GM12878 (cell line): ENCODE data around the gene UBE2E3. TPM values are rescaled to one million over a fixed set of nuclear protein-coding genes. Genes with fewer than 3 reads are reported as not detected.

Experiments used
- ATAC-seq: fragments of 200-7000 bp; cut with Tn5 transposase; 3 replicates; pipeline ENCODE4 v1.9.1; 2020; ENCODE audit warnings: mild to moderate bottlenecking, moderate library complexity
- BruUV-seq: library from RNA; stranded (reverse); fragments of 400-500 nt; replicated peaks from 2 replicates; lab custom pipeline; 2021; lab: Mats Ljungman, UMichigan
- CTCF ChIA-PET: fragments of 300-600 bp; sonication (Branson Sonifier 250); formaldehyde crosslinking; extraction: SDS; loops from one replicate; lab custom pipeline; 2021; ENCODE audit warnings: inconsistent platforms; lab: Yijun Ruan, JAX
- POLR2A ChIA-PET: fragments of 350-600 bp; formaldehyde crosslinking; extraction: SDS; loops from one replicate; lab custom pipeline; 2021; ENCODE audit warnings: inconsistent platforms; lab: Charles Lee
- RAD21 ChIA-PET: fragments of 300-600 bp; sonication (Branson Sonifier 250); formaldehyde crosslinking; loops from one replicate; lab custom pipeline; 2023; ENCODE audit warnings: antibody characterized with exemption; ENCODE audit not compliant: unreplicated experiment; lab: Charles Lee
- SMC1A ChIA-PET: fragments of 300-600 bp; sonication (Branson Sonifier 250); formaldehyde crosslinking; loops from one replicate; lab custom pipeline; 2023; ENCODE audit not compliant: unreplicated experiment, uncharacterized antibody; lab: Charles Lee
- DNase-seq: peaks from one replicate; pipeline ENCODE4 v3.0.0-alpha.2; 2011; ENCODE audit warnings: low read depth, low spot score
- FAIRE-seq: peaks from 3 replicates; lab custom pipeline; 2011; peaks lifted over from hg19 to GRCh38; lab: Jason Lieb, UNC
- H2AFZ ChIP-seq: 2 replicates; pipeline ENCODE4 v1.6.0; 2011; ENCODE audit warnings: low read depth, low read length, control low read depth; ENCODE audit not compliant: control insufficient read depth
- H3K27ac ChIP-seq: 2 replicates; pipeline ENCODE4 v1.5.1; 2011; ENCODE audit warnings: control low read depth; ENCODE audit not compliant: control insufficient read depth, insufficient read depth
- H3K27me3 ChIP-seq, 2 experiments: replicated peaks in 1 of 2; 2 replicates each; pipeline versions ENCODE4 v1.6.0 to v1.6.1; 2011; ENCODE audit warnings: low read length in 1 of 2; ENCODE audit not compliant: control insufficient read depth in 2 of 2, insufficient read depth in 2 of 2
- H3K36me3 ChIP-seq, 2 experiments: 2 replicates each; pipeline ENCODE4 v1.5.1; 2011; ENCODE audit warnings: low read length in 1 of 2; ENCODE audit not compliant: control insufficient read depth in 2 of 2, insufficient read depth in 2 of 2
- H3K4me1 ChIP-seq: 2 replicates; pipeline ENCODE4 v1.6.1; 2011; ENCODE audit warnings: mild to moderate bottlenecking, low read length, moderate library complexity, mixed read lengths; ENCODE audit not compliant: control insufficient read depth, insufficient read depth
- H3K4me2 ChIP-seq: 2 replicates; pipeline ENCODE4 v1.6.0; 2011; ENCODE audit warnings: control low read depth; ENCODE audit not compliant: control insufficient read depth, insufficient read depth
- H3K4me3 ChIP-seq: fragments of 200-600 bp; sonication (generic); 2 replicates; pipeline ENCODE4 v1.5.1; 2016
- H3K79me2 ChIP-seq: 2 replicates; pipeline ENCODE4 v1.6.0; 2011; ENCODE audit warnings: low read length; ENCODE audit not compliant: control insufficient read depth, insufficient read depth
- H3K9ac ChIP-seq: 2 replicates; pipeline ENCODE4 v1.8.0; 2011; ENCODE audit warnings: low read length, control low read depth, mixed read lengths; ENCODE audit not compliant: control insufficient read depth, insufficient read depth
- H3K9me3 ChIP-seq: replicated peaks from 3 replicates; pipeline ENCODE4 v1.5.1; 2011; ENCODE audit warnings: mild to moderate bottlenecking, low read length; ENCODE audit not compliant: control insufficient read depth, insufficient read depth
- H4K20me1 ChIP-seq: 2 replicates; pipeline ENCODE4 v1.6.0; 2011; ENCODE audit not compliant: control insufficient read depth, insufficient read depth
- CUX1 ChIP-seq: IDR thresholded peaks from 2 replicates; pipeline ENCODE4 v1.6.1; 2012; ENCODE audit warnings: improper control_type of control experiment, low read depth, low read length; ENCODE audit not compliant: insufficient replicate concordance
- HCFC1 ChIP-seq: fragments of 150-350 bp; IDR thresholded peaks from 2 replicates; pipeline ENCODE4 v1.6.1; 2014; ENCODE audit warnings: low read length
- IRF4 ChIP-seq: IDR thresholded peaks from 2 replicates; pipeline ENCODE4 v1.6.1; 2011; ENCODE audit warnings: low read depth, low read length
- PKNOX1 ChIP-seq: fragments of 450-650 bp; IDR thresholded peaks from 2 replicates; pipeline ENCODE4 v1.6.1; 2016; ENCODE audit warnings: mild to moderate bottlenecking
- RFX5 ChIP-seq: IDR thresholded peaks from 2 replicates; pipeline ENCODE4 v1.6.1; 2011; ENCODE audit warnings: low read depth, low read length, improper control_type of control experiment
- SMARCA5 ChIP-seq: fragments of 450-650 bp; IDR thresholded peaks from 2 replicates; pipeline ENCODE4 v1.6.1; 2017; ENCODE audit warnings: mild to moderate bottlenecking
- STAT1 ChIP-seq: fragments of 450-650 bp; conservative IDR thresholded peaks from 2 replicates; pipeline ENCODE4 v1.6.1; 2014; ENCODE audit warnings: antibody characterized with exemption, mild to moderate bottlenecking
- ZNF207 ChIP-seq: fragments of 450-650 bp; IDR thresholded peaks from 2 replicates; pipeline ENCODE4 v1.6.1; 2014; ENCODE audit warnings: antibody characterized with exemption, mild to moderate bottlenecking, borderline replicate concordance
- ZNF687 ChIP-seq: fragments of 450-650 bp; IDR thresholded peaks from 2 replicates; pipeline ENCODE4 v1.6.1; 2017; ENCODE audit warnings: mild to moderate bottlenecking, moderate library complexity
- in situ Hi-C: fragments of 300-500 bp; cut with MboI; formaldehyde crosslinking; loops from 9 replicates; pipeline ENCODE4 v1.14.3; 2018; ENCODE audit warnings: mixed read lengths
- intact Hi-C: fragments of 100-400 bp; cut with micrococcal nuclease; formaldehyde crosslinking; loops from one replicate; pipeline ENCODE4 v1.14.2; 2022; ENCODE audit not compliant: unreplicated experiment
- polyA plus RNA-seq, 11 experiments: library from polyadenylated mRNA; depleted of rRNA in 4 of 11; unstranded in 6 of 11; stranded (reverse) in 5 of 11; fragments of >200 nt; fragmentation: Nextera tagmentation in 4 of 11; fragmentation: Illumina TruSeq in 1 of 11; extraction: Ambion mirVana in 4 of 11; extraction: Trizol in 1 of 11; gene quantifications; 1 replicate in 1 of 11; 2 replicates in 10 of 11; pipeline versions ENCODE4 v1.2.1 to v1.2.3, GENCODE V29; 2011 to 2016; ENCODE audit warnings: inconsistent platforms in 2 of 11, missing spikeins in 2 of 11, low read depth in 1 of 11
- total RNA-seq, 4 experiments: library from RNA; depleted of rRNA in 3 of 4; stranded (reverse); fragments of >200 nt in 3 of 4; fragmentation: Illumina TruSeq in 1 of 4; extraction: Trizol in 1 of 4; gene quantifications; 2 replicates each; pipeline versions ENCODE4 v1.2.1 to v1.2.3, GENCODE V29; 2013 to 2021

Gene UBE2E3
- total and polyA plus RNA-seq, 10 of the 15 experiments (the other 5 are each of a cell fraction or from before 2014, with no cell fraction given) = 14.9 to 50.0 (median 26.2) TPM

- H2AFZ ChIP-seq = no peak overlapping the region
- in situ Hi-C loops = loop anchor here (25.0 kb wide), 1 partner anchor 428 kb away; no protein-coding TSS in a partner anchor
- no peaks in the 10 kb centered on the region for H3K4me1 ChIP-seq
- no peak overlapping the region for H3K9ac ChIP-seq
- DNase-seq = no peak
- no peaks in the 10 kb centered on the region for H3K36me3 ChIP-seq
- H3K4me2 ChIP-seq = no peak overlapping the region
- RAD21 ChIA-PET = no interaction called here
- H3K27ac ChIP-seq = no peak overlapping the region
- no peaks in the 10 kb centered on the region for H3K79me2 ChIP-seq
- POLR2A ChIA-PET = no interaction called here
- SMC1A ChIA-PET = no interaction called here
- intact Hi-C loops = no loop called here
- H4K20me1 ChIP-seq = no peaks in the 10 kb centered on the region
- no TSS peak for BruUV-seq
- no peak for ATAC-seq
- TF ChIP-seq PKNOX1 (no peak), SMARCA5 (no peak), ZNF687 (no peak), STAT1 (no peak), ZNF207 (no peak), HCFC1 (no peak), IRF4 (no peak), CUX1 (no peak), RFX5 (no peak)
- TF ChIP-seq, all 136 proteins: peak for 0
- H3K4me3 ChIP-seq = no peak overlapping the region
- H3K27me3 ChIP-seq = no peaks in the 10 kb centered on the region
- no peaks in the 10 kb centered on the region for H3K9me3 ChIP-seq
- CTCF ChIA-PET = no interaction called here
- FAIRE-seq = no peak
These were observed 85.1 kb downstream of the UBE2E3 start for GRCh38 chr2:181065458-181065857.
